ENCODE data around the gene NAIF1. TPM values are rescaled to one million over a fixed set of nuclear protein-coding genes. Genes with fewer than 3 reads are reported as not detected.

NAIF1 gene
- polyA plus RNA-seq, 1 of the 3 experiments (the other 2 are of a cell fraction), result 14.8 TPM

GRCh38 chr9:128021098-128021497 lies 46.0 kb downstream of the NAIF1 start:
- CTCF ChIA-PET, result interaction anchor here (0.6 to 6.5 kb wide), 10 partner anchors 14 to 97 kb away, joined by 3 to 35 read pairs (median 4); no protein-coding TSS in a partner anchor
- H3K4me2 ChIP-seq, result no peak overlapping the region
- H3K4me3 ChIP-seq (ENCODE audit: low read depth in 2 of 2, low read length in 1 of 2), result no peak overlapping the region
- no peak for TF ChIP-seq MAX (IDR thresholded peaks at IDR 0.05; ENCODE audit: low read depth)
- TF ChIP-seq EP300 (IDR thresholded peaks at IDR 0.05; ENCODE audit: borderline replicate concordance in 1 of 2, low read depth in 1 of 2, low read length in 1 of 2), result no peak
- no peak for TF ChIP-seq TCF12 (IDR thresholded peaks at IDR 0.05)
- TF ChIP-seq NFIC (IDR thresholded peaks at IDR 0.05; ENCODE audit: borderline replicate concordance), result no peak
- TF ChIP-seq FOXJ3 (CRISPR knock-in tag; IDR thresholded peaks at IDR 0.05), result no peak
- no peak for TF ChIP-seq IRF3 (IDR thresholded peaks at IDR 0.05; ENCODE audit: low read depth, low read length)
- no peak for TF ChIP-seq REST (IDR thresholded peaks at IDR 0.05; ENCODE audit: low read depth, low read length)
- TF ChIP-seq FOSL2 (IDR thresholded peaks at IDR 0.05; ENCODE audit: borderline replicate concordance, low read depth), result no peak
- TF ChIP-seq CHD2 (IDR thresholded peaks at IDR 0.05; ENCODE audit: low read length, partially characterized antibody), result no peak
- H3K9ac ChIP-seq, result no peak overlapping the region
- no peak overlapping the region for H2AFZ ChIP-seq (ENCODE audit: low read depth)
- H3K4me1 ChIP-seq (ENCODE audit: control insufficient read depth in 1 of 2, insufficient read depth in 2 of 2, low read depth in 1 of 2, low read length in 1 of 2), result peaks cover 3% of the 10 kb centered on the region in 2 experiments; a peak in 2 of 4 replicates
- no peak overlapping the region for H3K27ac ChIP-seq (ENCODE audit: low read depth in 2 of 2, low read length in 1 of 2)
- DNase-seq, result no peak
- H3K9me2 ChIP-seq, result no peaks in the 10 kb centered on the region
- no peaks in the 10 kb centered on the region for H3K9me3 ChIP-seq
- H3K79me2 ChIP-seq (ENCODE audit: insufficient read depth), result no peaks in the 10 kb centered on the region
- WGBS (ENCODE audit: low lambda C conversion rate), result 16% methylated on average over 1 of the region's 1 CpG
- no peaks in the 10 kb centered on the region for H3K36me3 ChIP-seq (replicated peaks in 1 of 2; ENCODE audit: control insufficient read depth in 1 of 2, insufficient read depth in 2 of 2, low read length in 1 of 2)
- H3F3A ChIP-seq (replicated peaks; ENCODE audit: insufficient read depth), result peaks cover 3% of the 10 kb centered on the region
- POLR2A ChIA-PET, result no interaction called here
- H3K27me3 ChIP-seq (ENCODE audit: insufficient read depth), result no peaks in the 10 kb centered on the region
- H4K20me1 ChIP-seq (ENCODE audit: insufficient read depth), result no peaks in the 10 kb centered on the region

GRCh38 chr9:128020692-128021091 lies 46.4 kb downstream of the NAIF1 start:
- H3K36me3 ChIP-seq (replicated peaks in 1 of 2; ENCODE audit: control insufficient read depth in 1 of 2, insufficient read depth in 2 of 2, low read length in 1 of 2), result no peaks in the 10 kb centered on the region
- H3K4me3 ChIP-seq (ENCODE audit: low read depth in 2 of 2, low read length in 1 of 2), result no peak overlapping the region
- peak; percentile 57 for DNase-seq
- 85% methylated on average over 4 of the region's 4 CpGs for WGBS (ENCODE audit: low lambda C conversion rate)
- no peak overlapping the region for H3K9ac ChIP-seq
- H3F3A ChIP-seq (replicated peaks; ENCODE audit: insufficient read depth), result peaks cover 3% of the 10 kb centered on the region
- H3K79me2 ChIP-seq (ENCODE audit: insufficient read depth), result no peaks in the 10 kb centered on the region
- ChIA-PET POLR2A (no interaction called here), CTCF (interaction anchor here (0.6 to 6.5 kb wide), 11 partner anchors 10 to 97 kb away, joined by 3 to 35 read pairs (median 4); no protein-coding TSS in a partner anchor)
- H3K27ac ChIP-seq (ENCODE audit: low read depth in 2 of 2, low read length in 1 of 2), result no peak overlapping the region
- TF ChIP-seq SMC3 (IDR thresholded peaks at IDR 0.05; ENCODE audit: low read depth, low read length) (peak; percentile 6; the same call in 1 of the 2 replicates), RAD21 (IDR thresholded peaks at IDR 0.05; ENCODE audit: low read length) (peak; percentile 37), YY1 (IDR thresholded peaks at IDR 0.05; ENCODE audit: low read depth) (no peak), RXRA (IDR thresholded peaks at IDR 0.05; ENCODE audit: borderline replicate concordance, low read depth) (no peak), CTCF (IDR thresholded peaks at IDR 0.05) (peak; percentile 39)
- H3K4me1 ChIP-seq (ENCODE audit: control insufficient read depth in 1 of 2, insufficient read depth in 2 of 2, low read depth in 1 of 2, low read length in 1 of 2), result peaks cover 3% of the 10 kb centered on the region in 2 experiments; a peak in 2 of 4 replicates
- H3K4me2 ChIP-seq, result no peak overlapping the region
- no peaks in the 10 kb centered on the region for H3K9me3 ChIP-seq
- H4K20me1 ChIP-seq (ENCODE audit: insufficient read depth), result no peaks in the 10 kb centered on the region
- H3K27me3 ChIP-seq (ENCODE audit: insufficient read depth), result no peaks in the 10 kb centered on the region
- H2AFZ ChIP-seq (ENCODE audit: low read depth), result no peak overlapping the region
- no peaks in the 10 kb centered on the region for H3K9me2 ChIP-seq

All from SK-N-SH (cell line).